NCI-H345 (cell line): Measurements from ENCODE around the gene VDR.

Experiments
- DNase-seq: peaks from one replicate; lab custom pipeline; 2025; lab: John Stamatoyannopoulos, UW

Gene VDR

DNA sequence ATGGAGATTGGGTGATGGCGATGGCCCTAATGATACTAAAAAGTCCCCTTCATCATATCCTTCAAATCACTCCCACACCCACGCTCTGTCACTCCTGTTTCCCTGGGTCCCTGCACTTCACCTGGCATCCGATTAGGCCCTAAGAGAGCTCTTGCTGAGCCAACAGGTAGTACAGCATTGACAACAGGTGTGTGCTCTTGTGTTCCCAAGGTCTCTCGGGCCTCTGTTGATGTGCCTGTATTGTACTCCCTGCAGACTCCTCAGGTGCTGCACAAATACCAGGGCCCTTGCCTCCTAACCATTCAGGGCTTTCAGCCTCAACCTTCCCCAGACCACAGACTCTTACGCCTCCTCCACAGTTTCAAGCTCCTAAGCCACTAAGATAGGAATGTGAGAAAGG lies 25.8 kb upstream of the VDR start:
- DNase-seq = no peak

GRCh38 chr12:47927346-47927745 lies 22.6 kb upstream of the VDR start:
- DNase-seq = no peak

DNA sequence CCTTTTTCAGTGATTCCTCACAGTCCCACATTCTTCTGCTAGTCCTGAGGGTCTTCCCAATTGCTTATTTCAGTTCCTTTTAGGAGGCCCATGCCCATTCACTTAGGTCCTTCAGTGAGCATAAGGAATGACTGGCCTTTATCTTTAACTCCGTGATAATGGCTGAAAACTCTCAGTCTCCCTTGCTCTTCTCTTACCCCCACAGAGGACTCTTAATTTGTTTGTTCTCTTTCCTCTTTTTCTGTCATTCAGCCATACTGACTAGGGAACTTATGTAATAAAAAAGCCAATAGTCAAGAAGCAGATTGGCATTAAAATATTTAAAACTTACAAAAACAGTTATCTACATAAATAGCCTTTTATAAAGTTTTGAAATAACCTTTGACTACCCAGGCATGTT lies 17.1 kb upstream of the VDR start:
- no peak for DNase-seq

- DNase-seq = no peak
These were observed 16.1 kb upstream of the VDR start for GRCh38 chr12:47920913-47921312.

GRCh38 chr12:47913081-47913480 lies 8.3 kb upstream of the VDR start:
- no peak for DNase-seq

GRCh38 chr12:47912556-47912955 lies 7.8 kb upstream of the VDR start:
- DNase-seq = no peak

DNA sequence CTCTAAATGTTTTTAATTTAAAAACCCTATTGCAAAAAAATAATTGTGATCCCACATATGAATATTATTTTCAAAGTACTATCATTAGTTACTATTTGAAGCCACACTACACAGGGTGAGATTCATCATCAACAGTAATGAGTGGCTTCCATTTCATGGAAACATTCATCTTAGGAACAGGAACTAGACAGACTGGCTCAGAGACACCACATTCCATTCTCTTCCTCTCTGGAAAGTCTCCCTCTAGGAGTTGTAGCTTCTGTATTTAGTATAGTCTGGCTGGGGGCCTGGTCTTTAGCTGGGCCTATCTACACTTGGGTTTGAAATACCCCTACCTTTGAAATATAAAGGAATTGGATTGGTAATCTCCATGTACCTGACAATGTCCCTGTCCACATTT lies 6.2 kb upstream of the VDR start:
- DNase-seq = no peak

DNA sequence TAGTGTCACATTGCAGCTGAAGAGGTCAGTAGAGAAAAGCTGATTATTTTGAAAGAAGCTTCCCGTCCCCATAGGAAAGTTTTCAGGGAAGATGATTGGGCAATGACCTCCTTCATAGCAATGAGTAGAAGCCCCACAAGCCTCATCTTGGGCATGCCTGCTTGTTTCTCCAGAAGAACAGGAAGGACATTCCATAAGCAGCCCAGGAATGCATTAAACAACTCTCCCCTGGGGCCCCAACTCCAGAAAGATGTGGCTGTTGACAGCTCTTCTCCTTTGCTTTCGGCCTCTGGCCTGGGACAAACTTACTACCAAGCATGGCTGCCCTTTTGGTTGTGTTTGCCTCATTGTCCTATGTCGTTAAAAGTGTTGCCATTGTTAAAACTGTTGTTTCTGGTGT lies 5.7 kb upstream of the VDR start:
- no peak for DNase-seq

DNA sequence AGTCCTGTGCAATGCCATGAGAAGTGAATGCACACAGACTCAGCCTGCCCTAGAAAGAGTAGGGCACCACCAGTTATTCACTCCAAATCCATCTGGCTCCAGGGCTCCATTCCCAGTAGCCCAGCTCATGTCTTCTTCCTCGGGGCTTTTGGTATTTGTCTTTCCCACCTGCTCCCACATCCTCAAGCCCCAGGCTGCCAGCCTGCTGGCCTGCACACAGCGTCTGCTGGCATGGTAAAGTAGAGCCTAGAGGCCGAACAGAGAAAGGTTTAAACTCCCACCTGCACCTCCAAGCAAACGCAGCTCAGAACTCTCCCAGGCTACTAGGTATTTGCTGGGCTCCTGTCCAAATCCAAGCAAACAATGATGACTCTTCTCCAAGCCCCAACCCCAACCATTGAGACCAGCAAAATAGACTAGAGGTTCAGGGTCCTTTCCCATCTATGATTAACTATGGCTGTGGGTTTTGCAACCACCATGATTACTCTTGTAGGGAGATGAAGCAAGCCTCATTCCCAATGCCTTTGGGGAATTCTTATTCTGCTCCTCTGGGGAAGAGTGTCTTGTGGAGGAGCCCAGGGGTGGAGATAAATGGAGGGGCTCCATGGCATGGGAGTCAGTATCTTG lies 5.2 kb upstream of the VDR start:
- DNase-seq = no peak

- no peak for DNase-seq
These were observed 3.9 kb upstream of the VDR start for GRCh38 chr12:47908738-47909137.

- DNase-seq = no peak
These were observed 3.2 kb upstream of the VDR start for GRCh38 chr12:47907851-47908454.

- DNase-seq = no peak
These were observed 674 bp downstream of the VDR start for GRCh38 chr12:47903927-47904712.

- no peak for DNase-seq
These were observed 1.6 kb downstream of the VDR start for GRCh38 chr12:47903151-47903611.

DNA sequence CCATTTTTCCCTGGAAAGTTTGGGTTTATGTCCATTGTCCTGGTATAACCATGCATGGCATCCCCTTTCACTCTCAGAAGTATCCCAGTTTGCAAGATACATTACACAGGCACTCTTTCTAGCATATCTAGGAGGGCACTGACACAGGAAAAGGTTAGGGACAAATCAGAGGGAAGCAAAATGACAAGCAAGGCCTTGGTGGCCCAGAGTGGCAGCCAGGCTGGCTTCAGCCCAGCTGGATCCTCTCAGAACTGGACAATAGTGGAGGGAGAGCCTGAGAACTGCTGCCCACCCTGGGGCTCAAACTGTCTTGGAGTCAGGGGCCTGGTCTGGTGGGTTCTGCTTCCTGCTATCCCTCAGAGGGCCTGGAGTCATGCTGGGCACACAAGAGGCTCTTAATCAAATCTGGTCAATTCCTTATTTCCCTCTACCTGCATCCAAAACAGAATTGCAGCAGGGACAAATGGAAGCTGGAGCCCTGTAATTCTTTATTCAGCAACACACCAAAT lies 2.6 kb downstream of the VDR start:
- DNase-seq = no peak

- DNase-seq = no peak
These were observed 3.1 kb downstream of the VDR start for GRCh38 chr12:47901718-47902093.

- no peak for DNase-seq
These were observed 3.6 kb downstream of the VDR start for GRCh38 chr12:47901063-47901717.

- DNase-seq = no peak
These were observed 4.4 kb downstream of the VDR start for GRCh38 chr12:47900131-47901062.

GRCh38 chr12:47899466-47899865 lies 5.3 kb downstream of the VDR start:
- no peak for DNase-seq

DNA sequence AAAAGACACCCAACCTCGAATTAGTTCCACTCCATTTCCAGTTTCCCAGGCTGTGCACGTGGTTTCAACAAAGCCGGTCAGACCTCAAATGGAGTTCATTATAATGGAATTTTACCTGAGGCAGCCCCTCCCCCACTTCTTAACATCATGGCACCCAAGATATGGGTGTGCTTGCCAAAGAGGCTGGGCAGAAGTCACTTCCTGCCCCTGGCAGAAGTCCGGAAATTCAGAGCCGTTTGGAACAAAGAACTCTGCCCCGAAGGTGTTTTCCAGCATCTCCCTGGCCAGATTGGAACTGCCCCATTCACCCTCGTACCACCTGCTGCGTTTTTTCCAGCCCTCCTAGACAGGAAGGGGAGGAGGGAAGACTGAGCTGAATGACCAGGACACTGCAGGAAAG lies 8.2 kb downstream of the VDR start:
- DNase-seq = no peak

- no peak for DNase-seq
These were observed 8.8 kb downstream of the VDR start for GRCh38 chr12:47896022-47896421.

DNA sequence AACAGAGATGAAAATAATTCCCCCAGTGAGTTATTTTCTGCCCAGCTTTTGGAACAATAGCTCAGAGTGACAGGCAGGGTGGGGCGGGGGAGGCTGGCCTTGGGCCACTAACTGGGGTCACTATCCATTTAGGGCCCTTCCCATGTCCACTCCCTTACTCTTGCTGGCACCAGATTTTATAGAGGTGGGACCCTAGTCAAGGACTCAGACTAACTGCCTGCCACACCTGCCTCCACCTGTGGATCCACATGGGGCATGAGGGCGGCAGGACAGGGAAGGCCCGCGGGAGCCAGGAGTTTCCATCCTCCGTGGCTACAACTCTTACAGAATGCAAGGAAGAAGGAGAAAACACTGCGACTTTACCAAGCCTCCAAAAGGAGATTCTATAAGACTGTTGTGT lies 10.1 kb downstream of the VDR start:
- DNase-seq = no peak

GRCh38 chr12:47894068-47894467 lies 10.7 kb downstream of the VDR start:
- DNase-seq = no peak
